Loucy (cell line): Measurements from ENCODE around the gene TPO.

Experiments
- EZH2phosphoT487 ChIP-seq: fragments of 200-600 bp; IDR thresholded peaks from 2 replicates; pipeline ENCODE4 v1.6.1; 2018; ENCODE audit warnings: antibody characterized with exemption, mild to moderate bottlenecking, moderate library complexity, borderline replicate concordance
- TF ChIP-seq, protein P1 (sequence below): fragments of 200-600 bp; sonication (generic); conservative IDR thresholded peaks from 2 replicates; pipeline ENCODE4 v1.5.1; 2014; ENCODE audit warnings: mild to moderate bottlenecking, antibody characterized with exemption, low read length

DNA sequence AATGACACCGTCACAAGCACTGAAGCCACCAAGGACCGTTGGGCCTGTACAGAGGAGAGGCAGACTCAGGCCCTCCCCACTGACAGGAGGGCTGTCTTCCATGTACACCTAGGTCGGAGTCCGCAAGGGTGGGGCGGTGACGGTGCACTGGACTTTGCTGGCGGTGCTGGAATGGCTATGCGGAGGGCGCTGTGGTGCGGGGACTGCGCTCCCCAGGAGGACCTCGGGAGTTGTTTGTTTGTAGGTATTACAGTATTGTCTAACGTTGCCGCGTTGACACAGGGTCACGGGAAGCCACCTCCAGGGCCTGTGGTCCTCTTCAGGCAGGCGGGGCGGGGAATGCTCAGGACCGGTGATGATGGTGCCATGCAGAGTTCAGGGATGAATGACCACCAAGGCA, 126.2 kb downstream of the TPO start:
- TF ChIP-seq, protein P1, sequence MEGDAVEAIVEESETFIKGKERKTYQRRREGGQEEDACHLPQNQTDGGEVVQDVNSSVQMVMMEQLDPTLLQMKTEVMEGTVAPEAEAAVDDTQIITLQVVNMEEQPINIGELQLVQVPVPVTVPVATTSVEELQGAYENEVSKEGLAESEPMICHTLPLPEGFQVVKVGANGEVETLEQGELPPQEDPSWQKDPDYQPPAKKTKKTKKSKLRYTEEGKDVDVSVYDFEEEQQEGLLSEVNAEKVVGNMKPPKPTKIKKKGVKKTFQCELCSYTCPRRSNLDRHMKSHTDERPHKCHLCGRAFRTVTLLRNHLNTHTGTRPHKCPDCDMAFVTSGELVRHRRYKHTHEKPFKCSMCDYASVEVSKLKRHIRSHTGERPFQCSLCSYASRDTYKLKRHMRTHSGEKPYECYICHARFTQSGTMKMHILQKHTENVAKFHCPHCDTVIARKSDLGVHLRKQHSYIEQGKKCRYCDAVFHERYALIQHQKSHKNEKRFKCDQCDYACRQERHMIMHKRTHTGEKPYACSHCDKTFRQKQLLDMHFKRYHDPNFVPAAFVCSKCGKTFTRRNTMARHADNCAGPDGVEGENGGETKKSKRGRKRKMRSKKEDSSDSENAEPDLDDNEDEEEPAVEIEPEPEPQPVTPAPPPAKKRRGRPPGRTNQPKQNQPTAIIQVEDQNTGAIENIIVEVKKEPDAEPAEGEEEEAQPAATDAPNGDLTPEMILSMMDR = no peak
- no peak for TF ChIP-seq EZH2phosphoT487
